Activated naive CD8-positive, alpha-beta T cell treated with anti-CD3 and anti-CD28 coated beads, Interleukin-2, amount 50 U/mL, for 16 hours (primary cell): ENCODE measurements around the gene CALY.

Experiments
- DNase-seq: peaks from one replicate; pipeline ENCODE4 v3.0.0-alpha.2; 2020; ENCODE audit warnings: low read depth, low spot score

The CALY gene

DNA sequence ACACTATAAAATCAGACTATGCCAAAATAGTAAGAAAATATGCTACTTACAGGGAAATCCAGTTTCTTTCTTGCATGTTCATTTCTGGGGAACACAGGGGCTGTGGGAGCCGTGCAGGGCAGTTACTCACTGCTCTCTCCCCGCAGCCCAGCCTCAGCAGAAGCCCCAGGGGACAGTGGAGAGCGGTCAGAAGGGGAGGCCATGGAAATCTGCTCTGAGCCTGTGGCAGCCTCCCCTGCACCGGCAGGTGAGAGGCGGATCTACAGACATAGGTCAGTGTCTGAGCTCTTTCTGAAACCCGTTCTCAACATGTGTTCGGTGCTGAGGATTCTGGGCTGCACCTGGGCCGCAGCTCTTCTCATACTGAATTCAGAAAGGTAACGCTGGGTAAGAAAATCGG, 25.1 kb downstream of the CALY start:
- DNase-seq: no peak

DNA sequence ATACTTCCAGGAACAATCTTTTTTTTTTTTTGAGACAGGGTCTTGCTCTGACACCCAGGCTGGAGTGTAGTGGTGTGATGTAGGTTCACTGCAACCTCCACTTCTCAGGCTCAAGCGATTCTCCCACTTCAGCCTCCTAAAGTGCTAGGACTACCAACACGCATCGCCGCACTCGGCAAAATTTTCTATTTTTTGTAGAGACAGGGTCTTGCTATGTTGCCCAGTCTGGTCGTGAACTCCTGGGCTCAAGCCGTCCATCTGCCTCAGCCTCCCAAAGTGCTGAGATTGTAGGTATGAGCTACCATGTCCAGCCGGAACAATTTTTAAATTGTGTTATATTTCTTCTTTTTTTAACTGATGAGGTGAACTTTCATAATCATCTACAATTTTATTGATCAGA, 25.9 kb downstream of the CALY start:
- no peak for DNase-seq

DNA sequence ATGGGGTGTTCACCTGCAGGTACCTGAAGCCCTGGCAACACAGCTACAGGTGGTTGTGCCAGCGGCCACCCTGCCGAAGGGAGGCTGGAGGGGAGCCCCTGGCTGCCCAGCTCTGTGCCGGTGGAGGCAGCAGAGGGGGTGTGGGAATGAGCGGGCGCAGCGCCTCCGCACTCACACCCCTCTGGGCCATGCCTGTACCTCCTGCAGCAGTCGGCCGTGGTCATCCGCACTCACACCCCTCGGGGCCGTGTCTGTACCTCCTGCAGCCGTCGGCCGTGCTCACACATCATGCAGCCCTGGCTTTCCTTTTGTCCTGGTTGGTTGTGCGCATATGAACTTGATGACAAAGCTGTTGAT, 26.3 kb downstream of the CALY start:
- no peak for DNase-seq

DNA sequence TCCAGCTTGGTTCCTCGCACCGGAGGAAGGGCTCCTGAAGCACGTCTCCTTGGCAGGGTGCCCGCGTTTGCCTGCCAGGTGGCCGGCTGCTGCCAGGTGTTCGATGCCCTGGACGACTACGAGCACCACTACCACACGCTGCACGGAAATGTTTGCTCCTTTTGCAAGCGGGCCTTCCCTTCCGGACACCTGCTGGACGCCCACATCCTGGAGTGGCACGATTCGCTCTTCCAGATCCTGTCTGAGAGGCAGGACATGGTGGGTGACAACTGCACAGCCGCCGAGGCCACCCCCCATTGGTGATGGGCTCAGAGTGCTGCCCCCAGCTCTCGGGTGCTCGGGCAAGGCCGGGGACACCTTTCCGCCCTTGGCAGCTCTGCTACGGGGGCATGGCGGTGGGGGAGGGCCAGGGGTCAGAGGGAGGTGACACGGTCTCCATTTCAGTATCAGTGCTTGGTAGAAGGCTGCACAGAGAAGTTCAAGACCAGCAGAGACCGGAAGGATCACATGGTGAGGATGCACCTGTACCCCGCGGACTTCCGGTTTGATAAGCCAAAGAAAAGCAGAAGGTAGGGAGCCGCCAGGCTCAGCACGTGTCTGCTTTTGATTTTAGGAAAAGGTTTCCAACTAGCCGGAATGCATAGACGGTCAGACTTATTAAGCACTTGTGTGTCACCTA, 26.8 kb downstream of the CALY start:
- DNase-seq: no peak

GRCh38 chr10:133309100-133309719, 27.5 kb downstream of the CALY start:
- peak; percentile 83 for DNase-seq

- peak; percentile 79 for DNase-seq
Measured at GRCh38 chr10:133308421-133309099, 28.1 kb downstream of the CALY start, which contains the start of the genes TUBGCP2 and ZNF511. Gene TUBGCP2 (minus strand): TSS chr10:133308872. CDS start chr10:133302941, 5,931 bp downstream. Gene ZNF511 (plus strand): TSS chr10:133308914. CDS start chr10:133308944, 30 bp downstream.

DNA sequence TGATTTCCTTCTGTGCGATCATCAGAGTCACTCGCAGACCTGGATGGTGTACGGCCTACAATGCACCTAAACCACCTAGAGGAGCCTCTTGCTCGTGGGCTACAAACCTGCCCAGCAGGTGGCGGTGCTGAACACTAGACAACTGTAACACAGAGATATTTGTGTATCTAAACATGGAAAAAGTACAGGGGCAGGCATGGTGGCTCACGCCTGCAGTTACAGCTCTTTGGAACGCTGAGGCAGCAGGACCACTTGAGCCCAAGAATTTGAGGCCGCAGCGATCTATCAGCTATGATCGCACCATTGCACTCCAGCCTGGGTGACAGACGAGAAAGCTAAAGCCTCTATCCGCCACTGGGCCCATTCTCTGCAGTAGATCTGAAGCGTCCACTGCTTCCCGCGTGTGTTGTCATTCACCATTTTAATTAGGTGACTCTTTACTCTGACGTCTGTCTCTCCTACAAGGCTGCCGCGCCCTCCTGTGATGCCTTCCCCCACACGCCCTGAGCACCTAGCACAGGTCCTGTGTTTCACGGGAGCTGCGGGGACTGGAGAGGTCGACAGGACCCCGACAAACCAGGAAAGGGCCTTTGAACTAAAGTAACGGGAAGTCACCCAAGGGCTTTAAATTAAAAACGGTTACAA, 28.8 kb downstream of the CALY start:
- DNase-seq: peak; percentile 66

- DNase-seq: no peak
Measured at GRCh38 chr10:133306941-133307379, 29.7 kb downstream of the CALY start.

GRCh38 chr10:133306097-133306476, 30.6 kb downstream of the CALY start:
- DNase-seq: no peak

GRCh38 chr10:133303206-133303605, 33.5 kb downstream of the CALY start:
- no peak for DNase-seq

DNA sequence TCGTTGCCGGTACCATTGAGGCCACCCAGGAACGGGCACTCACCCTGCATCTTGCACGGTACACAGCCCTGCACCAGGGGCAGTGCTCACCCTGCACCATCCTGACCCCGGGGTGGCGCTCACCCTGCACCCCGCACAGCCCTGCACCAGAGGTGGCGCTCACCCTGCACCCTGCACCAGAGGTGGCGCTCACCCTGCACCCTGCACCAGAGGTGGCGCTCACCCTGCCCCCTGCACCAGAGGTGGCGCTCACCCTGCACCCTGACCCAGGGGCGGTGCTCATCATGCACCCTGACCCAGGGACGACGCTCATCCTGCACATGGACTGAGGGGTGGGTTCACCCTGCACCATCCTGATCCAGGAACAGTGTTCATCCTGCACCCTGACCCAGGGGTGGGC, 34.5 kb downstream of the CALY start:
- no peak for DNase-seq

DNA sequence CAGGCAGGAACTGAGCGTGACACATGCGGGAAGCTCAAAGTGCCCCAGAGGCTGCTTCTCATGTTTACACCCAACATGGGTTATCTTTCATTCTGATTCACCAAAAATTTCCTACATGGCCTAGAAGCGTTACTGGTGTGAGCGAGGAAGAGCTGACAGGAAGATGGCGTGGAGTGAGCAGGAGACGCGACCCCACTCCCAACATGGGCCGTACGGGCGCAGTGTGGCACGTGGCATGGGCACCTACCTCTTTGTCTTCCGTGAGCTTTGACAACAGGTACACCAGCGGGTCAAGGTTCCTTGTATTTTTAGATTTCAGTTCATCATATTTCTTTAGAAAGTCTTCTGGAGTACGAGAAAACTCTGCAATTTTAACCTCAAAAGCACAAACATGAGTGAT, 37.0 kb downstream of the CALY start:
- no peak for DNase-seq

- DNase-seq: no peak
Measured at GRCh38 chr10:133299224-133299623, 37.5 kb downstream of the CALY start.

DNA sequence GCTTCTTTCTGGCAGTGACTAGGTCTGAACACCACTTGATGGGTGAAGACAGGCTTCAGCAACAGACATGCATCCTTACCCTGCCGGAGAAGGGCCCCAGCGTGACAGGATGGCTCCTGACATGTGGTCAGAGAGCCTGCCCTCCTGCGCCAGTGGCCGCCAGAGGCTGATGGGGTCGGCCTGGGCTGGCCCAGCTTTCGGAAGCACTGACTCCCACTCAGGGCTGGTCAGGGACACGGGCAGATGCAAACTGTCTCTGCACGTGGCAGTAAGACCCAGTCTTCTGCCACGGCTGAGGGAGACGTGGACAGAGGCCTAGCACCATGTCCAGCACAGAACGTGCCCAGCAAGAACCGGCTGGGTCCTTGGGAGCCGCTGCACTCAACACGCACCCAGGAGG, 38.2 kb downstream of the CALY start:
- DNase-seq: no peak

DNA sequence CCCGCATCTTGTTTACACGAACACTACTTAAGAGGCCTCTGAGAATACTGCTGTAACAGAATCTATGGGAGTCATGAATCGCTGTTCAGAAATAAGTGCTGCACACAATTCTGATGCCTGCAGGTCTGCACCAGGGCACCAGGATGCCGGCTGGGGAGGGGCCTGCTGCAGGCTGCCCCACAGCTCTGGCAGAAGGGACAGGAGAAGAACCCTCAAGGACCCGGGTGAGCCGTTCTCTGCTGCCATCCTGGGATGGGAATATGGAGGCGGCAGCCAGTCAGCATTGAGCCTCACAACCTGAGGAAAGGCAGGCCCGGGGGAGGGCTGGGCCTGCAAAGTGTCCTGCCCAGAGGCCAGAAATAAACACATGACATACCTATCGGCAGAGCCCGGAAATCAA, 39.2 kb downstream of the CALY start:
- DNase-seq: no peak

DNA sequence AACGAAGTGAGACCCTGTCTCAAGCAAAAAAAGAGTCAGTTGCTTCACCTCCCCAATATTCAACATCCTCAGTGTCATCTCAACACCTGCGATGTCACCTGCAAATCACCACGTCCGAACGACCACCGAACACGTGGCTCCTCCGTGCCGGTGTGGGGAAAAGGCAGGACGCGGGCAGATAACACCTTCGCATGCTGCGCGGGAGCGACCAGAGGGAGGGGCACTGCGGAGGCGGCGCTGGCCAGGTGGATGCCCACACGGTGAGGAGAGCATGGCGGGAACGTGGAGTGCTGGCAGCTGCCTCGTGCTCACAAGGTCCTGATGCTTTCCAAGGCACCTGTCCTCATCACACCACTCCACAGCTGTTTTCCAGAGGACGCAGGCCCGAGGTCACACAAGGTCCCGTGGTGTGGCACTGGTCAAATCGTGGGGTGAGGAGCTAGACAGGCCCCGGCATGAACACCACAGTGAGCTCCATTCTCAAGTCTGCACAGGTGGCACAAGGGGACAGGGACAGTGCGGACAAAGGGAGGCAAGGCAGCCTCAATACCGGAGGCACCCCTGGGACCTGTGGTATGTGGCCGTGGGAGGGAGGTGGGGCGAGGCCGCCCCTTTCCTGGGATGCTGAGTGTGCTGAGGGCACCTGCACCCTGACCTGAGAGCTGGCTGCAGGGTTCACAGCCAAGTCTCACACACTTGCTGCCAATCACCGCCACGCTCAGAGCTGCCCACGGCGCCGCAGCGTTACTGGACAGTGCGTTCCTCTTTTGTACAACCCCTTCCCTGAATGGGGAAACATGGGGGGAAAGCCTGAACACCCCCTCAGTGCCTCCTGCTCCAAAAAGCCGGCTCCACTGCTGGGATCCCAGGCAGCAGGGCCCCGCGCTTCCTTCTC, 41.0 kb downstream of the CALY start:
- DNase-seq: no peak

DNA sequence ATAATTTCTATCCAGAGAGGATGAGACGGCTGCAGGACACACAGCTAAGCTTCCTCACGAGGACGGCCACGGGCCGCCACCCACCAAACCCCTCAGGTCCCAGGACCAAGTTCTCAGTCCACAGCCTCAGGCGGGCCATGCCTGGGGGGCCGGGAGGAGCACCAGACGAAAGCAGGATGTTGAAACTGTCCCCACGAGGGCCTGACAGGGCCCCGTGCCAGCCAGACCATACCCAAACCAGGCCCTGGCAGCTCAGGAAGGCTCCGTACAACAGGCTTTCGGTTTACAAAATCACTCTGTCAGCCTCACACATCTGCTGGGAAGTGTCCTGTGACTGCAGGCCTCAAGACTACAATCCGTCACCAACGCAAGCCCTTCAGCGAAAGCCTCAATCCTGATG, 42.5 kb downstream of the CALY start:
- DNase-seq: no peak

- no peak for DNase-seq
Measured at GRCh38 chr10:133293810-133294119, 42.9 kb downstream of the CALY start.

GRCh38 chr10:133292919-133293809, 43.5 kb downstream of the CALY start:
- DNase-seq: no peak

- DNase-seq: no peak
Measured at GRCh38 chr10:133289761-133290160, 46.9 kb downstream of the CALY start.
